LoVo (cell line): ENCODE data around the gene RTP3.
"Not testable (repeated sequence)": the region's sequence is repeated elsewhere in the genome, so short reads cannot be mapped to it uniquely, and the experiment has no call there.

ENCODE experiments used
- DNase-seq: peaks from one replicate; pipeline ENCODE4 v3.0.0-alpha.2; 2016; ENCODE audit warnings: low spot score

RTP3 gene

DNA sequence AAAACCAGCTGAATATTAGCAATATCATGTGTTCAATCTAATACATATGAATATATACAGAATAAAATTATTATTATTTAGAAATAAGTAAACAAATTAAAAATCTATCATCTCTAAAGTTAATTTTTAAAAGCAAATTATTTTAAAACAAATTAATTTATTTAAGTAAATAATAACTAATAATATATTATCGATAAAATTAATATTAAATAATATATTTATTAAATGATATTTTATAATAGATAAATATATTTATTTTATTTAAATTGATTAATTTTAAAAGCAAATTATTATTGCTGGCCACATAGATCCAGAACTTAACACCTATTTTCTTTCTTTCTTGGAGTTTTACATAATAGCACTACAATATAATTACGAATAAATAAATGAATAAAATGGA, 22.2 kb downstream of the RTP3 start:
- DNase-seq: no peak

DNA sequence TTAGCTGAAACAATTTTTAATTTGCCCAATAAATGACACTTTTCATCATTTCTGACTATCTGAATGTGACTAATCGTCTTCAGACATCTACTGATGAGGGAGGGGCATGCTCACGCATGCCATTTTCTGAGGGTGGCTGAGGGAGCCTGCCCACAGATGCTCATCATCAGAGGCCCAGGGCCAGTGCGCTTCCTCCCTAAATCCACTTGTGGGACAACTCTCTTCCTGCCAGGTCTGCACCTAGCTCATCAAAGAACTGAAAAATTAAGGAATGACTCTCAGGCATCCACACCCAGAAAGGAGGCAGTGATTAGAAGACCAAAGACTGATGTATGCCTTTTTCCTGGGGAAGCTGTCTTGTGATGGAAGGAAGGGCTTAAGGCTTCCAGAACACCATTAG, 22.8 kb downstream of the RTP3 start:
- DNase-seq: no peak

DNA sequence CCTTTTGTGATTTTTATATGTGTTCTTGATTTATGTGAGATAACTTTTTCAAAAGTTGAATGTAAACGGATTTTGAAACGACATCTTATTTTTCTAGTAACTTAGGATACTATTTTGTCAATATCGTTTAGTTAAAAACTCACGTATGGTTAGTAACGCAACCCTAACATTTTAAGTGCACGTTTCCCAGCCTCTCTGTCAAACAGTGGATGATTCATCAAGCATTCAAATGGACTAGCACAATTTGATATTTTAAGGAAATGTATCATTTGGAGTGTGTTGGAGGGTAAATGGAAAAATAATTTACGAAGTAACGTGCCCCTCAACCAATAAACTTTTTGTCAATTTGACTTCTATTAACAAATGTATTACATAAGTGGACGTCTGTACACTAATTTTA, 23.3 kb downstream of the RTP3 start:
- DNase-seq: no peak

DNA sequence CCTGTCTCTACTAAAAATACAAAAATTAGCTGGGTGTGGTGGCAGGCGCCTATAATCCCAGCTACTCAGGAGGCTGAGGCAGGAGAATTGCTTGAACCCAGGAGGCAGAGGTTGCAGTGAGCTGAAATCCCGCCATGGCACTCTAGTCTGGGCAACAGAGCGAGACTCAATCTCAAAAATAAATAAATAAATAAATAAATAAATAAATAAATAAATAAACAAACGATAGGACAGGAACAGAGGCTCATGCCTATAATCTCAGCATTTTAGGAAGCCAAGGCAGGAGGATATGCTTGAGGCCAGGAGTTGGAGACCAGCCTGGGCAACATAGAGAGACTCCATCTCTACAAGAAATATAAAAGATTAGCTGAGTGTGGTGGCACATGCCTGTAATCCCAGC, 24.4 kb downstream of the RTP3 start:
- DNase-seq: not testable (repeated sequence)

DNA sequence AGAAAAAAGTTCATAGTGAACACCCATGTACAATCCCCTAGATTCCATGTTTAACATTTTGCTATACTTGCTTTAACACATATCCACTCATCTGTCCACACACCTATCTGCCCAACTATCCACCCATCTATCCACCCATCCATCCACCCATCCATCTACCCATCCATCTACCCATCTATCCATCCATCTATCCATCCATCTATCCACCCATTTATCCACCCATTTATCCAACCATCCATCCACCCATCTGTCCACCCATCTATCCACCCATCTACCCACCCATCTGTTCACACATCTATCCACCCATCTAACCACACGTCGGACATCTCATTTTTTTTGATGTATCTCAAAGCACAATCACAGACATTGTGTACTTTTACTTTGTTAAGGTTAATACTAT, 25.8 kb downstream of the RTP3 start:
- no peak for DNase-seq

DNA sequence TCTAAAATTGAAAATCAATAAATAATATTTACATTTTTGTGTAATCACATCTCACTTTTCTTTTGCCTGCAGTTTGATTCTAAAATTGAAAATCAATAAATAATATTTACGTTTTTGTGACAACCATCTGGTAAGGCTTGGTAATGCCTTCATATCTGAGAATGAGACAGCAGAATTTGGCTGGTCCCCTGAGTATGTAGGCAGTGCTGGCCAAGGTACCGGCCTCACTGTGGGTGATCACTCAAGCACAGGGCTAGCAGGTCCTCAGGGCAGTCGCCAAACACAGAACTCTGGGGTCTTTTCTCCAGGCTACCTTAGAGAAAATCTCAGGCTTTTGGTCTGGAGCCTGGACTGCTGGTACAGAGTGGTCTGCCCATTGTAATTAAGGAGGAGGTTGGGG, 26.2 kb downstream of the RTP3 start:
- DNase-seq: no peak

DNA sequence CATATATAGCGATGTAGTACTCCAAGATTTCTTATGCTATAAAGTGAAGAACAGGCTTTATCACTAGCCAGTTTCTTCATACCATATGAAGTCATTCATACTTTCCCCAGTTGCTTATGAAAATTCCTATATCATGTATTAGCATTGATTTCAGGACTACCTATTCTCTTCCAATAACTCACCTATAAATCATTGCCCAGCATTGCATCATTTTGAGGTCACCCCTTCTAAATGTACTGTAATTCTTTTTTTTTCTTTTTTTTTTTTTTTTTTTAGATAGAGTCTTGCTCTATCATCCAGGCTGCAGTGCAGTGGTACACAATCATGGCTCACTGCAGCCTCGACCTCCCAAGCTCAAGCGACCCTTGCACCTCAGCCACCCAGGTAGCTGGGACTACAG, 27.1 kb downstream of the RTP3 start:
- no peak for DNase-seq

DNA sequence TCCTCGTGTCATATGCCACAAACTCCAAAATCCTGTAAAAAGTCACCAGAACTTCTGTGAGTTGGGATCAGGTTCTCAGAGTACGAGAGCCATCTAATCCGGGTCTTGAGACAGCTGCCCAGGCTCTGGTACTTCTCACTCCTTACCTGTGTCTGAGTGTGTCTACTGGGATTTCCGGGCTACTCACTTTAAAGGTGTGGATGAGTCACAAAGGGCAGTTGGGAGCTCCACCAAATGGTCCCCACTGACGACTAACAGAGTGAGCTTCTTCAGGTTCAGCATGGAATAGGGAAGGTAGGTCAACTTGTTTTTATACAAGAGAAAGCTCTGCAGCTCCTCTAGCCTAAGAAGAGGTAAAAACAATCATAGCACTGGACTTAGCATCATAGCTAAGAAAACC, 29.5 kb downstream of the RTP3 start:
- DNase-seq: peak; percentile 11

DNA sequence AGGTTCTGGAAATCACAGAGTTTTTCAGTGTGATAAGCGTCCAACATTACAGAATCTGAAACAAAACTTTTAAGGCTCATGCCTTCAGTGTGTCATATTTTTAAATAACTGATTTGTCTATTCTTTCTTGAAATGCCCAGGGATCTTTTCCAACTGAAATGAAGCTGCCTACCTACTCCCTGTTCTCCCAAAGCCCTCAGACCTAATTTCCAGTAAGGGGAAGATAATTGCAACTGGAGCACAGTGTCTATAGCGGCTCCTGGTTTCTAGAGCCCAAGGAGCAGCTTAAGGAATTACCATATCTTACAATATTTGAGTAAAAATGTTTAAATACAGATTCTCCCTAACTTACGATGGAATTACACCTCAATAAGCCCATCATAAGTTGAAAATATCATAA, 35.3 kb downstream of the RTP3 start:
- no peak for DNase-seq

DNA sequence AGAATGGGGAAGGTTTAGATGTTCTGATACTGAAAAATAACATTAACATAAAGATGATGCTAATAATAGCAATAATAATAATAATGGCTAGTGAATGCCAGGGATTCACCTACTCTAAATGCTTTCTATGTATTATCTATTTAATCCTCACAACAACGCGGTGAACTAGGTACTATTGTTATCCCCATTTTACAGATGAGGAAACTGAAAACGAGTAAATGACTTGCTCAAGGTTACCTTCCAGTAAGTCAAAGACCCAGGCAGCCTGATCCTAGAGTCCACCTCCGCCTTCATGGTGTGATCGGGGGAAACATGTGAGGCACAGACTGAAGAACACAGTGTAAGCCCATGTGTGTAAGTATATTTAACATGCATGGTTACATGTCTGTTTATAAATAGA, 38.0 kb downstream of the RTP3 start:
- DNase-seq: no peak

DNA sequence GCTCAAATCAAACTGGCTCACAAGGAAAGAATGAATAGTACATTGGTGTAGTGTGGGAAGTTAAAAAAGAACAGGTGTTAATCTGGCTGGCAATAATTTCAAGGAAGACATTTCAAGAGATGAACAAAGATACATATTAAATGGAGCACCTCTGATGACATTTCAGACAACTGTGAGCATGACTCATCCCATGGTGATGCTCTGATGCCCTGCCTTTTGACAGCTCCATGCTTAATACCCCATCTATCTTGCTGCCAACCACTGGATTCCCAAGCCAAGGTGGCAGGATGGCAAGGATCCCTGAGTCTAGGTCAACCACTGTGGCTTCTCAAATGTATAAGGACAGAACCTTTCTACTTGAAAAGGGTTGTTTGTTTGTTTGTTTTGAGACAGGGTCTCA, 39.0 kb downstream of the RTP3 start:
- no peak for DNase-seq

DNA sequence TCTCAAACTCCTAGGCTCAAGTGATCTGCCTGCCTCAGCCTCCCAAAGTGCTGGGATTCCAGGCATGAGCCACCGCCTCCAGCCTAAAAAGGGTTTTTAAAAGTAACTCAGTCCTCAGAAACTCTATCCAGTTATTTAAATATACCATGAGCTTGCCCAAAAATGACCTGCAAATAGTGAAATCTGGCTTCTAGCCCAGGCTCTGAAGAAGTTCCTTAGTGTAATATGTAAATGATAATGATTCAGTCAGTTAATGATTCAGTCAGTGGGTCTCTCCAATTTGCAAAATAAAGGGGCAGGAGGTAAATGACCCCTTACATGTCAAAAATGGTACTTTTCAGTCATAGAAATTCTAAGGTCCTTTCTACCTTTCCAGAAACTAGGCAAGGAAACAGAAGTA, 39.5 kb downstream of the RTP3 start:
- DNase-seq: no peak

DNA sequence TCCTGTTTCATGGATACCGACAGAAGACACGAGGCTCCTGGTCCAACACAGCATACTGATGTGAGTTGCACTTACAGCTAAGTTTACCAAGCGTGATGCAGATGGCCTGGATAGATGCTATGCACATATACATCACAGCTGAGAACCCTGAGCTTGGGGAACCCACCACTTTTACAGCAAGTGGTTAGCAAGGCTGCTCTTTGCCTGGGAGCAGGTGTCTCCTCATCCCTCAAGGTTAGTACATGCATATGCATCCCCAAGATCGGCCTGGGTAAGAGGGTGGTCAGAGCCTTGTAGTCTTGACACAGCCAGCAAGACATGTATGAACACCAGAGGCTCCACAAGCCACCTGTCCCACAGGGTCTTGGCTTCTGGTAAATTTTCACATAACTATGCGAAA, 40.0 kb downstream of the RTP3 start:
- no peak for DNase-seq

DNA sequence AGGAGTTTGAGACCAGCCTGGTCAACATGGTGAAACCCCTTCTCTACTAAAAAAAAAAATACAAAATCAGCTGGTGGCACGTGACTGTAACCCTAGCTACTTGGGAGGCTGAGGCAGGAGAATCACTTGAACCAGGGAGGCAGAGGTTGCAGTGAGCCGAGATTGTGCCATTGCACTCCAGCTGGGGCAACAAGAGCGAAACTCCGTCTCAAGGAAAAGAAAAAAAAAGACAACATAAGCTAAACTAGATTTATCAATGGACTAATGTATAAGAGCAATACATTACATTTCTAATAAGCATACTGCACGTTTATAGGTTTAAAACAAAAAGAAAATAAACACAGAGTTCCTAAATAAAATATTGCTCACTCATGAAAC, 40.6 kb downstream of the RTP3 start:
- DNase-seq: not testable (repeated sequence)

DNA sequence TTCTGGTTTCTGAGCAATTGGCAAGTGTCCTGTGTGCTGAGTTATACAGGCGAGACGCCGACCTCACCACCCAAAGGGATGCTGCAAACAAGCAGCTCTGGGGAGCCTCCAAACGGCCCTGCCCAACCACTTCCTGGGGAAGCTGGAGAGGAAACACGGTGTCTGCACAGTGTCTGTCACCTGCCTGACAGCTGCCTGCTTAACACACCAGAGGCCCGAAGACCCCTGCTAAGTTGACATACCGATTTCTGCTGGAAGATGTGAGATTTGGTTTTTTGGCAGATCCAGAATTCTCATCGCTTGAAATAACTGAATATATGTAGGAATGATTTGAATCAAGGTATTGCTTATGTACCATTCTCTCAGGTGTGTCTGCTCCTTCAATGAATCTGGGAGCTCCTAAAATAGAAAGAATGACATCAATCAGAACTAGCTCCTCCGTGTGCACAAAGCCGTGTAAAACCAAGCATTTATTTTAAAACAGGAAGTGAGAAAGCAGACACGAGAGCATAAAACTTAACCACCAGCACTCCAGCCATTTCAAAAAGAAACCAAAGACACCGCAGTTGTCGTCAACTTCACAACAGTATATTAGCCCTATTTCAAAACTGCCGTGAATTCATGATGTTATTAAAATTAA, 41.1 kb downstream of the RTP3 start:
- DNase-seq: no peak

DNA sequence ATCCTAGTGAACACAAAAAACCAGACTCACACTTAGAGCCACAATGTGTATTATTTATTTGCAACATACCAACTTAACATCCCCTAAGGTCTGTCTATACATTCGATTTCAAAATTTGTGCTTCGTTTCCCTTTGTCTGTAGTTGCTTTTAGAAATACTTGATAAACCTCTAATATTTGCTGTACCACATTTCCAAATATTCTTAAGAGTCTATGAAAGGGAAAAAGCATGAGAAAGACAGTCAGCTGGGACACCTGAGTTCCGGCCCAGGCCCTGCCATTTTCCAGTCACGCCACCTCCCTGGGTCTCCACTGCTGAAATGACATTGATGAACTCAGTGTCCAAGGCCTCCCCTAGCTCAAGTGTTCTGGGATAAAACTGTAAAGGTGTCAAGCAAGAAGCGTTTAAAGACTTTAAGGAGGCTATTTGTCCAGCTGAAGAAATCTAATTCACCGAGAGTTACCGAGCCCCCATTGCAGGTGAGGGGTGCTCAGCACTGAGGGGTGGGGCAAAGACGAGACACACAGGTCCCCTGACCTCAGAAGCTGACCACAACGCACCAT, 41.7 kb downstream of the RTP3 start:
- no peak for DNase-seq

DNA sequence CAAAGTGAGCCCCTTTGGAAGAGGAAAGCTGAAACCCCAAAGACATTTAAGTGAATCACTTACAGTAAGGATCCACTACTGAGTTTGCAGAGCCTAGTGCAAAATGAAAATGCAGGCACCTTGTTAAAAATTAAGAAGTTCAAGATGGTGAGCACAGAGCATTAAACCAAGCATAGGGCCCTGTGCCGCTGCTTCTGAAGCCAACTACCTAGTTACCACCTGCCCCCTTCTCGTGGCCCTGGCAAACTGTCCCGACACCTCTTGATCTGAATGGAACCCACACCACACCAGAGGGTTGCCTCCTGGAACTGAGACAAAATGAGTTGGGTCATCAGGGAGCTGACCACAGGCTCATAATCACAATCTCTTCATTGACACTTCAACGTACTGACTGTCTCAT, 42.8 kb downstream of the RTP3 start:
- no peak for DNase-seq

DNA sequence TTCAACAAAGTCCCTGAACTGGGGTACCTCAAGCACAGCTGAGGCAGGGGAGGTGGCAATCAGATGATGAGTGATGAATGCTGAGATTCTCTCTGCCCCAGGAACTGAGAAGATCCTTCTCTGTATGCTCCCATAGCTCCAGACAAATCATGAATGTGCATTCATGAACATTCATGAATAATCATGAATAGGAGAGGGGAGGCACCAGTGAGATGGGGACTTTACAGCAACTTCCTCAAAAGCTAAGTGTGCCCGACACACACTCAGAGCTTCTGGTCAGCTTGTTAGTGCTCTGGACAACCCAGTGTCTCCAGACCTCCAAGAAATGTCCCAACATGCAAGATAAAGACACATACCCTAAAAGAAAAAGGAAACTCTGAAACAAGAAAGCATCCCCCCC, 44.1 kb downstream of the RTP3 start:
- DNase-seq: no peak

DNA sequence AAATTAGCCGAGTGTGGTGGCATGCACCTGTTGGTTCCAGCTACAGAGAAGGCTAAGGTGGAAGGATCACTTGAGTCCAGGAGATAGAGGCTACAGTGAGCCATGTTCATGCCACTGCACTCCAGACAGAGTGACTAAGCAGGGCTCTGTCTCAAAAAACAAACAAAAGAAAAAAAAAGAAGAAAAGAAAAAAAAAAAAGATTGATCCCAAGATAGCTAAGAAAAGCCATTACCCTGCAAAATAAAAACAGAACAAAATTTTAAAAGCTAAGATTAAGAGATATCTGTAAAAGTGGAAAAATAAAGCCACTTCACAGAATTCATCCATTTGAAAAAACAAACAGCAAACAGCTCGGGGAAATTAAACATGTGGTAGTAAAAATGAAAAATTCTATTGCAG, 44.6 kb downstream of the RTP3 start:
- DNase-seq: no peak

DNA sequence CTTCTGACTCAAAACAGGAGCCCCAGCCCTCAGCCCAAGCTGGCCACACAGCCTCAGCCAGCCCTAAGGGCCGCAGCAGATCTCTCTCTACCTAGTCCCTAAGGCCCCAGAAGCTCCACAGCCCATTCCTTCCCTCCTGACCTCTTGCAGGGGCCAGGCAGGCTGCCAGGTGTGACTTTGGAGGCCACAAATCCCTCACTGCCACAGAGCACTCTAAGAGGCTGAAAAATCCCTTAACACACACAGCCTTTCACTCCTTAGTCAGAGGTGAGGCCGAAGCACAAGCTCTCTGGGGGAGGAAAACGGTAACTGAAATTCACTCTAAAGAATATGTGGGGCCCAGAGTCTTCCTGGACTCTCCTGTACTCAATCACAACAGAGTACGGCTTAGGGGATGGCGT, 45.0 kb downstream of the RTP3 start:
- no peak for DNase-seq

DNA sequence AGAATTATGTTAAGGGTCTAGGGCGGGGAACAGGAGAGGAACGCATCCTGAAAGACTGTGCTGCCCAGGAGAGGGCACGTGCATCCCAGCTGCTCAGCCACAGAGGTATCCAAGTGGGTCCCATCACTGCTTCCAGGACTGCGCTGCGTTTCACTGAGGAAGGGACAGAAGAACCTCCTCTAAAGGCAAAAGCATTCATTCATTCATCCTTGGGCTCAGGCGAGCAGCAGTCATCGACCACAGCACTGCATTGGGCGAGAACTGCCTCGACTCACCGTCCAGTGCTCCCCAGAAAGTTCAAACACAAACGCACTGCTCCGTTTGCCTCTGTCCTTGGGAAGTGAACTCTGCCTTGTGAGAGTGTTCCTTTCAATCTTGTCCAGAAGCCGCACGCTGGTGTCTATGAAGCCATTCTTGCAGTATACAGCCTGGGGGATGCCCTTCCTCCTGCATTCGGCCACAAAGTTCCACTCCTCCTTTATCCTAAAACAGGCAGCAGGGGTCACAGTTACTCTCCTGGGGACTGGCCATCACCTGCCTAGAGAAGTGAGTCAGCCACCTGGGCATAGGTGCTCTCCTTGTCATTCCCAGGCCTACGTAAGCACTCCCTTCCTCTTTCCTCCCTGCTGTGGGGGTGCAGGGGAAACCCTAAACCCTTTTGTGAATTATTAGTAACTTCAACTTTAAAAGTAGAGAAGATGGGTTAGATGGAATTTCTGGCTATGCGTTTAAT, 47.2 kb downstream of the RTP3 start:
- DNase-seq: no peak

DNA sequence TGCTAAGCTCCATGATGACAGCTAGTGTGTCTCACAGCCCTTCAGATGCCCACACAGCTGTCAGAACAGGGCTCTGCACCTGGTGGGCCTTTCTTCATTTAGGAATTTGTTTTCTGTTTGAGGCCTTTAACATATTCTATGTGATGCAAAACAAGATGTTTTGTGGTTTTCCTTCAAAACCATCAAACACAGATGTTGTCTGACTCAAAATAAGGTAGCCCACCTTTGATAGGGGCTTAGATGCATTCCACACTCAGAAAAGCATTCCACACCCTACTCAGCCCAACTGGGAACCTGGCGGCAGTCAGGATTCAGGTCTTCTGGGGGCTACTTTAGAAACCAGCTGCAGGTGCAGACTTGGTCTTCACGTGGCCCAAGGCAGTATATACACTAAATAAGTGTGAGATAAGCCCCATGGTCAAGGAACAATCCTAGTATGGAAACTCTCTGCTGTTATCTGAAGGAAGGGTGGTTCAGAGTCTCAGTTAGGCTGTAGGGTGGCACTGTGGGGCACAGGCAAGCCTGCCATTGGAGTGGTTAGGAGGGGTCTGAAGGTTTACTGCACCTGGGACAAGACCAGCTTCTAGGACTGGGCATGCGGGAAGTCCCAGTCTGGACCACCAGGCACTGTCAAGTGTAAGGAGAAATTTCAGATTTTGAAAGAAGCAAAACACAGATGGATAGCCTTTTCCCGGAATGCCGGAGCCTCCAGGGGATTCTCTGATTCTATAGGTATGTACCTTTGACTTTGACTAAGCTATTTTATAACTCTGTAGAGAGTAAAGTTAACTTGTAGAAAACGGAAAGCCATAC, 48.2 kb downstream of the RTP3 start:
- no peak for DNase-seq

DNA sequence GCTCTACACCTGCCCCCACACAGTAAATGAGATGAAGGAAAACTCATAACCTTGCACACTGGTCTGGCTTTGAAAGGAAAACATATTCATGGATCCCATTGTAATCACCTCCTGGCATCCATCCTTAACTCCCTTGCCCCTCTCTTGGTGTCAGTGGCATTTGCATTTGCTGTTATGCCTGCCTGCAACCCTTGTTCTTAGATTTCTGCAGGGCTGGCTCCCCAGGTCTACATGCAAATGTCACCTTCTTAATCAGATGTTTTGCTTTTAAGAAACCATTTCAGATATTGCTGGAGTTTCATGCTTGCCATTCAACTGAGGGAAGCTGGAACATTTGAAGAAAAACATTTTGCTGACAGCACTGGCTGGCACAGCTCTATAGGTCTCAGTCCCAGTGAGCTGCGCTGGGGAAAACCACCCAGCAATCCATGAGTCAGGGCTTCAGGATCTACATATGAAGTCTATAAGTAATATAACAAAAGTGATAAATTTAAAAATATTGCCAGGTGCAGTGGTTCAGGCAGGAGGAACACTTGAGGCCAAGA, 49.2 kb downstream of the RTP3 start:
- DNase-seq: no peak
